Measurements from ENCODE around the gene GIMAP7.
"Not testable (repeated sequence)": the region's sequence is repeated elsewhere in the genome, so short reads cannot be mapped to it uniquely, and the experiment has no call there.

Gene GIMAP7

GRCh38 chr7:150513758-150514157, 914 bp upstream of the GIMAP7 start:
- no peak for DNase-seq (ENCODE audit: low read depth)

GRCh38 chr7:150515248-150516147, 826 bp downstream of the GIMAP7 start:
- DNase-seq (ENCODE audit: low read depth), result no peak

- no peak for DNase-seq (ENCODE audit: low read depth)
Measured at GRCh38 chr7:150516956-150517745, 2.5 kb downstream of the GIMAP7 start.

DNA sequence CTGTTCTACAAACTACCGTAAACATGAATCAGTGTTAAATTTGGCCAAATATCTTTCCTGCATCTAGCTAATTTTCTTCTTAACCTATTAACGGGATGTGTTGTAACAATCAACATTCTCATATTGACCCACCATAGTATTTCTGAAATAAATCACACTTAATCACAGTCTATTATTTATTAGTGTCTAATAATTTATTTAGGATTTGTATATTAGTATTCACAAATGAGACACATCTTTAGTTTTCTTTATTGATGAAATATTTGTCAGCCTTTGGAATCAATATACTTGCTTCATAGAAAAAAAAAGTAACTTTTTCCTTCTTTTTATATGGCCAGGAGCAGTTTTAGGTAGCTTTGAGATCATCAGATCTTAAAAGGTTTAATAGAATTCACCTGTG, 4.6 kb downstream of the GIMAP7 start:
- DNase-seq (ENCODE audit: low read depth), result no peak

- no peak for DNase-seq (ENCODE audit: low read depth)
Measured at GRCh38 chr7:150520145-150520544, 5.5 kb downstream of the GIMAP7 start.

DNA sequence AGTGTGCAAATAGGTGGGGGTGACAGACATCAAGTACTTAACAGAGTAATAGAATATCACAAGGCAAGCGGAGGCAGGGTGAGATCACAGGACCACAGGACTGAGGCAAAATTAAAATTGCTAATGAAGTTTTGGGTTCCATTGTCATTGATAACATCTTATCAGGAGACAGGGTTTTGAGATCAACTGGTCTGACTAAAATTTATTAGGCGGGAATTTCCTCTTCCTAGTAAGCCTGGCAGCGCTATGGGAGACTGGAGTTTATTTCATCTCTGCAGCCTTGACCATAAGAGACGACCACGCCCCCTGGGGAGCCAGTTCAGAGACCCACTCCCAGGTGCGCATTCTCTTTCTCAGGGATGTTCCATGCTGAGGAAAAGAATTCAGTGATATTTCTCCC, 8.3 kb downstream of the GIMAP7 start:
- DNase-seq (ENCODE audit: low read depth), result not testable (repeated sequence)

DNA sequence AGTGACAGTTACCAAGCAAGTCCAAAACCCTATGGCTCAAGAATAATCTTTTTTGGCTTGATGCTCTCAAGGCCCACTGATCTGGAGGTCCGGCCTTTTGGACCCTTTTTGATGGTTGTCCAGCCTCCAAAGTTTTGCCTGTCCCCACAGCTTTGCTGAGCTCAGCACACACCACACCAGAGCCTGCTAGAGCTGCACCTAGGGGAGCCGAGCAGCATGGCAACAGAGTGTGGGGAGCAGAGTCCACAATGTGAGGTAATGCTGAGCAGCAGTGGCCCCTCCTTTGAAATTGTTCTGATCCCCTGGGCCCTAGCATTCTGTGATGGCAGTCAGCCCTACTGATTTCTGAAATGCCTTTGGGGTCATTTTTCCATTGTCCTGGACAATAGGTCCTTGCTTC, 9.3 kb downstream of the GIMAP7 start:
- DNase-seq (ENCODE audit: low read depth), result no peak

- DNase-seq (ENCODE audit: low read depth), result no peak
Measured at GRCh38 chr7:150531704-150532103, 17.0 kb downstream of the GIMAP7 start.

- no peak for DNase-seq (ENCODE audit: low read depth)
Measured at GRCh38 chr7:150538259-150538658, 23.6 kb downstream of the GIMAP7 start.

GRCh38 chr7:150553163-150553562, 38.5 kb downstream of the GIMAP7 start:
- no peak for DNase-seq (ENCODE audit: low read depth)

DNA sequence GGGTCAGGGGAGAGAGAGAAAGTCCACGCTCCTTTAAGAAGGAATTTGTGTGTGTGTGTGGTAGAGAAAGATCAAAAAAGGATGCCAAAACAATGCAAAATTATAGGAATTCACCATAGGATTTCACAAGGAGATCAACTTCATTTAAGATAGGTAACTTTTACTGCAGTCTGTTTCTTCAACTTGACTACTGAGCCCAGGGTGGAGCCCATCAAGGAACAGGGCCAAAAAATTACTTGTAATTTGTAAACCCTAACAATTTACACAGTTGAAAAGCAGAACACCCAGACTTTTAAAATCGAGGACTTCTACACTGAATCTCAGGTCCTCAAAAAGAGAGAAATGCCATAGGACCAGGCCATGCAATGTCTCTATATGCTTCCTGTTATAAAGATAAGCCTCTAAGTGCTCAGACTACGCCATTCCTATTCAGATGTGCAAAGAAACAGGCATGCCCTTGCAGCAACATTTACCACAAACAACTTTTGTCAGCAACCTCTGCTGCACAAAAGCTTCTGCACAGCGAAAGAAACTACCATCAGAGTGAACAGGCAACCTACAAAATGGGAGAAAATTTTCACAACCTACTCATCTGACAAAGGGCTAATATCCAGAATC, 42.0 kb downstream of the GIMAP7 start:
- DNase-seq (ENCODE audit: low read depth), result no peak

DNA sequence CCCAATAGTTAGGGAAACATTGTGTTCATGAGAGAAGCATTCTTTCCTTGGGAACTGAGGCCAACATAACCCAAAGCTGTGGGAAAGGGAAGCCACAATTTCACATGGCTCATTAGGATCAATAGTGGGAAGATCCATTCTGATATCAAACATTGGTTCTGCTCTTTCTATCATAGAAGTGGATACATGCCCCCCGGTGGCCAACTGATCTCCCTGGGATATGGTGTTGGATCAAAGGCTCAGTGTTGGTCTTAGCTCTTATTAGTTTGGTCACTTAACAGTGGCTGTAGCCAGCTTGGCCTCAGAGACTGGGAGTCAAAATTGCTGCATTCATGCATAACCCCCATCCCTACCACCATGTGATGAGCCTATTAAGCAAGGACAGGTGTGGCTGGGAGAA, 45.8 kb downstream of the GIMAP7 start:
- DNase-seq (ENCODE audit: low read depth), result no peak

GRCh38 chr7:150562919-150563318, 48.2 kb downstream of the GIMAP7 start:
- DNase-seq (ENCODE audit: low read depth), result no peak

DNA sequence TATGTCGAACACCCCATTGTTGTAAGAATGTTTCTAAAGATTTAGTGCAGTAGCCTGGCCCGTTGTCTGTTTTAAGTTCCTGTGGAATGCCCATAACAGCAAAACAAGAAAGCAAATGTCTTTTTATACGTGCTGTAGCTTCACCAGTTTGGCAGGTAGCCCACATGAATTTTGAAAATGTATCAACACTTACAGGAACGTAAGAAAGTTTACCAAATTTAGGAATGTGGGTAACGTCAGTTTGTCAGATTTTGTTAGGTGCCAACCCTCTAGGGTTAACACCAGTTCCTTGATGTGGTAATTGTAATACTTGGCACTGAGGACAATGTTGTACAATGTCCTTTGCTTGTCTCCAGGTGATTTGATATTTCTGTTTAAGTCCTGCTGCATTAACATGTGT, 49.3 kb downstream of the GIMAP7 start:
- no peak for DNase-seq (ENCODE audit: low read depth)

DNA sequence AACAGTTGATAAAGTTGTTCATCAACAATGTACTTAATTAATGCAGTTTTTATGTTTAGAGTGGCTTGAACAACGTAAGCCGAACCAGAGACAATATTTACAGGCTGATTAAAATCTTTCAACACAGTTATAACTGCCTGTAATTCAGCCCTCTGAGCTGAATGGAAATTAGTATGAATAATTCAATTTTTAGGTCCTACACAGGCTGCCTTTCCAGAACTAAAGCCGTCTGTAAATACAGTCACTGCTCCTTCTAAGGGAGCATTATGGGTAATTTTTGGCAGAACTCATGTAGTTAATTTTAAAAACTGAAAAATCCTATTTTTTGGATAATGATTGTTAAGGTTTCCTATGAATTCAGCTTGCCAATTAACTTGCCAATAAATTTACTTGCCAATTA, 49.9 kb downstream of the GIMAP7 start:
- DNase-seq (ENCODE audit: low read depth), result no peak

GRCh38 chr7:150565239-150565638, 50.6 kb downstream of the GIMAP7 start:
- DNase-seq (ENCODE audit: low read depth), result no peak

DNA sequence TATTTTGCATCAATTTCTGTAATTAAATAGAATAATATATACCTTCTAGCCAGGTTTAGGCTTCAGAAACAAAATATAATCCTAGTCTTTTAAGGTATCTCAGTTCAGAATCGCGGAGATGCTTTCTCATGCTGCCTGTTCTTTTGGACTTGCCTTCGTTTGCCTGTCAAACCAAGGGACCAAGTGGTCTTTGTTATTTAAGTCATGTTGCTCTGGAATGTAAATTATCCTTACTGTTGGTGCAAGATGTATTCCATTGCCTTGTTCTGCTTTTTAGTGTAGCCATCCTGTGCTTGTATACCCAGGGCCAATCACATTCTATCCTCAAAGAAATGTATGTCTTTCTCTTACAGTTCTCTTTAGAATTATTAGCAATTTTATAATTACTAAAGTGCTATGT, 51.5 kb downstream of the GIMAP7 start:
- no peak for DNase-seq (ENCODE audit: low read depth)

- no peak for DNase-seq (ENCODE audit: low read depth)
Measured at GRCh38 chr7:150566572-150566971, 51.9 kb downstream of the GIMAP7 start.

DNA sequence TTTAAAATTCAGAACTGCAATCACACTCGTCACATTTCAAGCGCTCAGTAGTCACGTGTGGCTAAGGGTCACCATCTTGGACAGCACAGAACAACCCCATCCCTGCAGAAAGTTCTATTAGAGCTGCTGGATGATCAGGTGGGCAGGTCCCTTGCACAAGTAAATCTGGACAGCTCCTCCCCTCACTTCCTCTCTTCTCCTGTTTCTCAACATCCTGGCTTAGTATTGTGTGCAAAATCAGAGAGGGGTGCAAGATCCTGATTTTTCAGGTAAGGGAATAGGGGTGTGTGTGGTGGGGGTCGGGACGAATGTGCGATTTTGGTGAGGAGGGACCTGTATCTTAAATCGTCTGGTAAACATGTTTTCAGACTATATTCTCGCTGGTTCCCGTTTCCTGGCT, 52.5 kb downstream of the GIMAP7 start, which contains the start of gene GIMAP4:
TSS of gene GIMAP4 (plus strand) at position 222 of the 400 bp plus-strand sequence. CDS start 2,512 bp downstream, outside the sequence.
- DNase-seq (ENCODE audit: low read depth), result no peak

- DNase-seq (ENCODE audit: low read depth), result no peak
Measured at GRCh38 chr7:150567871-150568301, 53.2 kb downstream of the GIMAP7 start.

- no peak for DNase-seq (ENCODE audit: low read depth)
Measured at GRCh38 chr7:150568714-150569113, 54.0 kb downstream of the GIMAP7 start.

DNA sequence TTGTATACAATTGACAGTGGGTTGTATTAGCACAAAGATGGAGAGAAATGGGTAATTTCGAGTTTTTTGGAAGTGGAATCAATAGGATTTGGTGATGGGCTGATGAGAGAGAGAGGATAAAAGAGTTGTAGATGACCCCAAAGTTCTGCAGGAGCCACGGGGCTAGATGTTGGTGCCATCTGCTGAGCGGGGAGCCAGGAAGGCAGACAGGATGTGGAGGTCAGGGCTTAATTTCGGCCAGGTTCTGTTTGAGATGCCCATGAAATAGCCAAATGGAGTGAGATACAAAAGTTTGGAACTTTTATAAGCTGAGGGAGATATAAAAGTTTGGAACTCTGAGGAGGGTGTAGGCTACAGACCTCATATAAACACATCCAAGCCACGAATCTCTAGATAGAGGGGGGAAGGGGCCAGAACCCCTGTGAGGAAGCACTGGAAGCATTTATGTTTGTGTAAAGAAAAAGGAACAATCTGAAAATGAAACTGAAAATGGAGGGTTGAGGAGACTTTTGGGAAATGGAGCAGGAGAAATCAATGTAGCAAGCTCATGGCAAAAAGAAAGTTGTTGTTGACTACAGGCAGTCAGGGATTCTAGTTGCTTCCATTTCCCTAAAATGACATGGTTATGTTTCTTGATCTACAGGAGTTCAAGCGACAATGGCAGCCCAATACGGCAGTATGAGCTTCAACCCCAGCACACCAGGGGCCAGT, 54.7 kb downstream of the GIMAP7 start:
- no peak for DNase-seq (ENCODE audit: low read depth)
